GM10847 (cell line): ENCODE results near the gene PIP5KL1.

Experiments used
- POLR2A ChIP-seq: IDR thresholded peaks from 2 replicates; pipeline ENCODE4 v1.6.1; 2011; ENCODE audit not compliant: insufficient read length; ENCODE audit errors: extremely low read depth

The PIP5KL1 gene

GRCh38 chr9:127874301-127875221 lies 56.0 kb downstream of the PIP5KL1 start:
- TF ChIP-seq POLR2A: no peak

GRCh38 chr9:127873886-127874285 lies 56.7 kb downstream of the PIP5KL1 start:
- no peak for TF ChIP-seq POLR2A

DNA sequence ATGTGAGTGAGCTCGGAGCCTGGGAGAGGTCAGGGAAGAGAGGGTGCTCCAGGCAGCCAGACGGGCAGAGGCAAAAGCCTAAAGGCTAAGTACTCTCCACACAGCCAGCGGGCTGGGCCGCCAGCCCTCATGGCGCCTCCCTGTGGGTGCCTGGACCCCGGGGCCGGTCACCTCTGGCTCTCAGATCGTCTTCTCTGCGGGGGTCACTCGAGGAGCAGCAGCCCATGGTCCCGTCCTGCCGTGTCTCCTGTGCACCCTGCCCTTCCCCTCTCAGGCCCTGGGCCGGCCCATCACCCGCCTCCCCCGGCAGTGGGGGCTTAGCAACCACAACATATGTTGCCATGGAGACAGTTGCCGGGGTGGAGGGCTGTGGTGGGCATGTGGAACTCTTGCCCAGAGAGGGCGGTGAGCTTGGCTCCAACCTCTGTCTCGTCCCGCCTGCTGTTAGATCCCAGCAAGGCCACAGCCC lies 57.3 kb downstream of the PIP5KL1 start:
- no peak for TF ChIP-seq POLR2A

GRCh38 chr9:127872369-127873222 lies 58.0 kb downstream of the PIP5KL1 start:
- TF ChIP-seq POLR2A: no peak

DNA sequence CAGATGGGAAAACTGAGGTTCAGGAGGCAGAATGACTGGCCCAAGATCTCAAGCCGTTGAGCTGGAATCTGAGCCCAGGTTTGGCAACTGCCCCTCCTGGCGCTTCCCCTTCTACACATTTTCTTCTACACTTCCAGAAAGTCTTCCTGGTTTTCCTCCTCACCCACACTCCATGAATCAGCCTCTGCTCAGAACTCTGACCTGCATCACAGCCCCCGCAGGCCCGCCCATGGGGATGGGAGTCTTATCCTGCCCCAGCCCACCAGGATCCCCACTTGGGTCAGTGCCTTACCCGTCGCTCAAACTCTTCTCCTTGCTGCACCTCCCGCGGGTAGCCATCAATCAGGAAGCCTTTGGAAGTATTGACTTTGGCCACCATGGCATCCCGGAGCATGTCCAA lies 59.0 kb downstream of the PIP5KL1 start:
- TF ChIP-seq POLR2A: no peak

DNA sequence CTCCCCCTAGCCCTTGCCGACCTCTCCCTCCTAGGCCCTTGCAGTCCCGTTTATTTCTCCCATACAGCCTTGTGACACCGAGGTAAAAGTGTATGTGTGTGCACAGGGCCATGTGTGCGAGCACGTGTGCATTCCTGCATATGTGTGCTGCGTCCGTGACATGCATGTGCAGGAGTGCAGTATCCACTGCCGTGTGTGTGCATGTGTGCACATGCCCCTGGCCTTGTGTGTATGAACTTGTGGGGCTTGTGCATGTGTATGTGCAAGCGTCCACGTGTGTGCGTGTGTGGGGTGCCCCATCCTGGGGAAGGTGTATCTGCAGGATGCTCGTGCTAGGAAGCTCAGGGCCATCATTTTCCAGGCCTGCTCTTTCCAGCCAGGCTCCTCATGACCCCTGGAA lies 59.7 kb downstream of the PIP5KL1 start:
- no peak for TF ChIP-seq POLR2A
